GM18505 (cell line): Measurements from ENCODE around the gene LDB2.

Source experiments
- ATAC-seq: cut with Tn5 transposase; IDR thresholded peaks from one replicate; pipeline ENCODE4 v1.9.1; 2021; ENCODE audit not compliant: unreplicated experiment
- POLR2A ChIP-seq: IDR thresholded peaks from 4 replicates; pipeline ENCODE4 v1.6.1; 2011; ENCODE audit warnings: borderline replicate concordance; ENCODE audit not compliant: insufficient read depth, insufficient read length; ENCODE audit errors: extremely low read depth

The LDB2 gene

DNA sequence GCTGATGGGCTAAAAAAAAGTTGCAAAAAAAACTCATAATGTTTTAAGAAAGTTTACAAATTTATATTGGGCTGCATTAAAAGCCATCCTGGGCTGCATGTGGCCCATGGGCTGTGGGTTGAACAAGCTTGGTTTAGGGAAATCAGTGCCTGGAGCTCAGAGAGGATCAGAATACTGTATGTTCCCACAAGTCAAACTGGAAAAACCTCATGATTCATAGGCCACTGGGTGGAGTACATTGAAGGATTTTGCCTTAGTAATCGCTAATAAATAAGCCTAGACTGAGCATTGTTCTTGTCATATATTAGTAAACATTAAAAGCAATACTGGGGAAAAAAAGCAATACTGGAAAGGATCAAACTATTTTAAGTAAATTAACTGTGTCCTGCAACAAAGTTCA is 425.9 kb downstream of the LDB2 start:
- no peak for TF ChIP-seq POLR2A
- no peak for ATAC-seq

DNA sequence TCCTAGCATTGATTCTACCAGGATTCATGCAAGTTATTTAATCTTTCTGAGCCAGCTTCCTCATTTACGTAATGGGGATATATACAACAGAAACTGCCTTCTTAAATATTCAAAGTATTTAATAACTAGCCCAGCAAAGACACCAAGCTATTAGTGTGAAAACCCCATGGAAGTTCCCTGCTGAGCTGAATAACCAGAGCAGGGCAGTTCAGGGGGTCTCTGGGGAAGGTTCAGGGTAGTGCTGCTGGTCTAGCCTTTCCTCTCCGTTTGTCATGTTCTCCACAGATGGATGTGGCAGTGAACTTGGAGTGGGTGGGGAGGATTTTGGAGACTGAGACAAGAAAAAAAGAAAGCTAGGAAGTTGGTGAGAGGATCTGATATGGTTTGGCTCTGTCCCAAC is 431.4 kb downstream of the LDB2 start:
- no peak for TF ChIP-seq POLR2A
- ATAC-seq, result no peak

DNA sequence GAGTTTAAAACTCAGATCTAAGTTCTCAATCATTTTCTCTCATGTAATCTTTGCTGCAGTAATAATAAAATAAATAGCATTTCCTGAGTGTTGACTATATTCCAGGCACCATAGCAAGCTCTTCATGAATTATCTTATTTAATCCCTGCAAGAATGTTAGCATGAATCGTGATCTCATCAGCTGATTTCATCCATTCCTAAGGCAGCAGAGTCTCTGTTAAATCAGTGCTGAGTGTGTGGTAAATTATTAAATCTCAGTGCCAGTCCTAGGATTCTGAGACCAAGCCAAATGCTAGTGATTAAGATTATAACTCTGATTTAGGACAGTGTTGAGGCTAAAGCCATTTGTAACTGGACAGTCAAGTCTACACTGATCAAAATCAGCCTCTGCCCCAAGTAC is 431.9 kb downstream of the LDB2 start:
- no peak for ATAC-seq

DNA sequence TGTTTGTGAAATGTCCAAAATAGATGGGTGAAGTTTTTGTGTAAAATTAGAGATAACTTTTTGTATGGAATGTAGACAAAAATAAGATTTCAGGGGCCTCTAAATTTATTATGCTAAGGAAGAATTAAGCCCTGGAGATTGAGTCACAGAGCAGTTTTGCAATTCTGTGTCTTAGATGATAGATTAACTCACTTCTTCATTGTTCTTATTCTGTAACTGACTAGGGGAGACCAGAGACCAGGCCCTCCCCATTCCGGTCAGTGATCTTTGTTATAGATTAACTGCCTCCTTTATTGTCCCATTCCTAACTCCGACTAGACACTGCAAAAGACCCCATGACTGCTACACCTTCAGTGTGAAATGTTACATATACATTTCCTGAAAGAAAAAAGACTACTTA is 433.8 kb downstream of the LDB2 start:
- no peak for TF ChIP-seq POLR2A
- no peak for ATAC-seq

More for the DNA sequence above, 431.9 kb downstream of the LDB2 start:
- no peak for TF ChIP-seq POLR2A

DNA sequence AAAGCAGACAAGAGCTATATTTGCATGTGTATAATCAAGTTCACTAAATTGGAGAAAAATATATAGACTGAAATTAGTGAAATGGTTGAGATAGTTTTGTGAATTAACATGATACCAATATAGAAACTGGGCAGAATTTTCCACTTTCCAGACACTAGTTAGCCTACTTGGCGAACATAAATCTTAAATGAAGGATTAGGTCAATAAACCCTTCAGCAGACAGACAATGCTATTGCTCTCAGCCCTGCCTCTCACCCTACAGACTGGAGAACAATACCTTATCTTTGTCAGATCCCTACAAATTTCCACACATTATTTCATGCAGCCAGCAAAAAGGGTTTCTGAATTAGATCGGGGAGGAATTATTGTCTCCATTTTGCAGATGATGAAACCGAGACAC is 435.8 kb downstream of the LDB2 start:
- TF ChIP-seq POLR2A, result no peak
- ATAC-seq, result no peak

DNA sequence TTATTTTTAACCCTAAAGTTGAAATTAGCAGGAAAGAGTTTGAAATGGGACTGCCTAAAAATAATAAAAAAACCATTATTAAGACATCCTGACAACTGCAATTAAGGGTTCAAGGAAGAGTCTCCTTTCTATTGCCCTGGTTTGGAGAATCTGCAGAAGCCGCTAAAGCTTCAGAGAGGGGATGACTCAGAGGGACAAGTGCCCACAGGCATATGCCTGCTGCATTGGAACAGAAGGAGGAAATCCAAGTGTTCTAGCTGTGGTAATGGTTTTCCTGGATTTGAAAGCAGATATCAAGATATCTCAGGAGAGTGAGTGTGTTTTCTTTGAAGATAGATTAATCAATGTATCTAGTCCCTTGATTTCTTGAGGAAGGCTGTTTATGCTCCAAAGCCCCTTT is 437.1 kb downstream of the LDB2 start:
- no peak for ATAC-seq
- no peak for TF ChIP-seq POLR2A

DNA sequence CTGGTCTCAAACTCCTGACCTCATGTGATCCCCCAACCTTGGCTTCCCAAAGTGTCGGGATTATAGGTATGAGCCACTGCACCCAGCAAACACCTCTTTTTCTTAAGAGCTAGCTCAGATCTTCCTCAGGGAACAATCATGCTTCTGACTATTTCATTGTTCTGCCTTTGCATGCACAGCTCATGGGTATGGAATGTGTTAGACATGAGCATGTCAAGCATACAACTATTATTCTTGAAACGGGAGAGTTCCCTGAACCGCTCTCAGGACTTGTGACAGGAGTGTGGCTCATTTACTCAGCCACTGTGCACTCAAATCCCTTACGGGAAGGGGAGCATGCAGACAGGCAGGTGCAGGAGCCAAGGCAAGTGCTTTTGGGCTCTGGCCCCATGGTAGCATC is 440.5 kb downstream of the LDB2 start:
- TF ChIP-seq POLR2A, result no peak

More for the DNA sequence above, 440.5 kb downstream of the LDB2 start:
- ATAC-seq, result no peak
